Neural progenitor cell (in vitro differentiated cells): ENCODE data around the gene KCNK3.

Source experiments
- CTCF ChIP-seq: fragments of 200-600 bp; sonication (generic); IDR thresholded peaks from 2 replicates; pipeline ENCODE4 v1.5.1; 2017; ENCODE audit warnings: antibody characterized with exemption, mild to moderate bottlenecking
- EZH2 ChIP-seq: fragments of 200-600 bp; sonication (generic); IDR thresholded peaks from 2 replicates; pipeline ENCODE4 v1.6.1; 2017; ENCODE audit warnings: antibody characterized with exemption, mild to moderate bottlenecking, moderate library complexity

DNA sequence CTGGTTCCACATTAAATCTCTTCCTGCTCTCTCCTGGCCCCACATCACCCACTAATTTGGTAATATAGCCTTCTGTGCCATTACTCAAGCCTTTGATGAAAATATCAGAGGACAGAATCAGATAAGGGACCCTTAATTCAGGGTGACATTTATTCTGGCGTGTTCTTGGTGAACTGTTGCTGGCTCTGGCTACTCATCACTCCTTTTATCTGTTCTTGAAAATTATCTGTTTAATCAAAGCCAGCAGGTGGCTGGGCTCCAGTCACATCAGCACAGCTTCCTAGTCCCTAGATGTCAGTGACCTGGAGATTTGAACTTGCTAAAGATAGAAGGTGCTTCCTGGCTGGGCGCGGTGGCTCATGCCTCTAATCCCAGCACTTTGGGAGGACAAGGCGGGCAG is 44.7 kb downstream of the KCNK3 start:
- no peak for TF ChIP-seq CTCF
- TF ChIP-seq EZH2 = no peak
